Measurements from ENCODE around the gene PCDHGA4. TPM values are rescaled to one million over a fixed set of nuclear protein-coding genes. Genes with fewer than 3 reads are reported as not detected.

The PCDHGA4 gene
- total RNA-seq, 1 experiment from 2014 or later, result 0.26 TPM

DNA sequence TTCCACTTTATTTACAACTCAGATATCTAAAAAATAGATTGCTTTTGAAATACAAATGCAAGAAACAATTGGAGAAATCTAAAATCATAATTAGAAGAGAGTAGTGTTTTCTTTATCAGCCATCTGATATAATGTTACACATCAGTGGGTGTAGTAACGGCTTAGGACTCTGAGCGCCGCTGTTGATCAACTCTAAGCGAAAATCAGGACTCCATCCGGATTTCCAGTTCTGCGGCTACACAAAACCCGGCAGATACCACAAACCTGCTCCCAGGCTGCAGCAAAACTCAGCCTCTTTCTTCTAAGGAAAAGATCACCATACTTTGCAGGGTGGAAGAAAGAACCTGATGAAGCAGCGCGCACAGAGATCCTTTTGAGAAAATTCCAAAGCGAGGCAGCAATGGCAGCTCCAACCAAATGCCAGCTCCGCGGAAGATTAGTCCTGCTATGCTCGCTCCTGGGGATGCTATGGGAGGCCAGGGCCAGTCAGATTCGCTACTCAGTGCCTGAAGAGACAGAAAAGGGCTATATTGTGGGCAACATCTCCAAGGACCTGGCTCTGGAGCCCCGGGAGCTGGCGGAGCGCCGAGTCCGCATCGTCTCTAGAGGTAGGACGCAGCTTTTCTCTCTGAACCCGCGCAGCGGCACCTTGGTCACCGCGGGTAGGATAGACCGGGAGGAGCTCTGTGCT, 47.9 kb downstream of the PCDHGA4 start, which contains the start of gene PCDHGA9:
Gene PCDHGA9 (plus strand): TSS at position 226 of the 691 bp plus-strand sequence. CDS start 175 bp downstream, at position 401.
- ChIA-PET POLR2A (interaction anchor here (1.1 kb wide), 1 partner anchor 122 kb away, joined by 3 read pairs; no protein-coding TSS in a partner anchor), CTCF (interaction anchor here (0.6 to 1.1 kb wide), 5 partner anchors 31 to 211 kb away, joined by 3 to 7 read pairs (median 3); no protein-coding TSS in a partner anchor)
- intact Hi-C loops (cut with micrococcal nuclease), result no loop called here
- H3K4me3 Mint-ChIP-seq (ENCODE audit: unreplicated experiment), result no peak within 1 kb of the TSS
- BruUV-seq (replicated peaks), result no TSS peak
- TF ChIP-seq, protein P1, sequence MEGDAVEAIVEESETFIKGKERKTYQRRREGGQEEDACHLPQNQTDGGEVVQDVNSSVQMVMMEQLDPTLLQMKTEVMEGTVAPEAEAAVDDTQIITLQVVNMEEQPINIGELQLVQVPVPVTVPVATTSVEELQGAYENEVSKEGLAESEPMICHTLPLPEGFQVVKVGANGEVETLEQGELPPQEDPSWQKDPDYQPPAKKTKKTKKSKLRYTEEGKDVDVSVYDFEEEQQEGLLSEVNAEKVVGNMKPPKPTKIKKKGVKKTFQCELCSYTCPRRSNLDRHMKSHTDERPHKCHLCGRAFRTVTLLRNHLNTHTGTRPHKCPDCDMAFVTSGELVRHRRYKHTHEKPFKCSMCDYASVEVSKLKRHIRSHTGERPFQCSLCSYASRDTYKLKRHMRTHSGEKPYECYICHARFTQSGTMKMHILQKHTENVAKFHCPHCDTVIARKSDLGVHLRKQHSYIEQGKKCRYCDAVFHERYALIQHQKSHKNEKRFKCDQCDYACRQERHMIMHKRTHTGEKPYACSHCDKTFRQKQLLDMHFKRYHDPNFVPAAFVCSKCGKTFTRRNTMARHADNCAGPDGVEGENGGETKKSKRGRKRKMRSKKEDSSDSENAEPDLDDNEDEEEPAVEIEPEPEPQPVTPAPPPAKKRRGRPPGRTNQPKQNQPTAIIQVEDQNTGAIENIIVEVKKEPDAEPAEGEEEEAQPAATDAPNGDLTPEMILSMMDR (IDR thresholded peaks at IDR 0.05; ENCODE audit: unreplicated experiment), result no peak
- no peaks in the 10 kb centered on the region for H3K4me1 Mint-ChIP-seq (ENCODE audit: insufficient read depth, unreplicated experiment)
- H3K27ac Mint-ChIP-seq (ENCODE audit: low read depth, unreplicated experiment), result no peak within 1 kb of the TSS
- peaks cover 5% of the 10 kb centered on the region for H3K36me3 Mint-ChIP-seq (ENCODE audit: insufficient read depth, unreplicated experiment)
- peaks cover 31% of the 10 kb centered on the region for H3K9me3 Mint-ChIP-seq (ENCODE audit: unreplicated experiment)
- DNase-seq (ENCODE audit: unreplicated experiment), result peak; percentile 43
- no peaks in the 10 kb centered on the region for H3K27me3 Mint-ChIP-seq (ENCODE audit: insufficient read depth, unreplicated experiment)

DNA sequence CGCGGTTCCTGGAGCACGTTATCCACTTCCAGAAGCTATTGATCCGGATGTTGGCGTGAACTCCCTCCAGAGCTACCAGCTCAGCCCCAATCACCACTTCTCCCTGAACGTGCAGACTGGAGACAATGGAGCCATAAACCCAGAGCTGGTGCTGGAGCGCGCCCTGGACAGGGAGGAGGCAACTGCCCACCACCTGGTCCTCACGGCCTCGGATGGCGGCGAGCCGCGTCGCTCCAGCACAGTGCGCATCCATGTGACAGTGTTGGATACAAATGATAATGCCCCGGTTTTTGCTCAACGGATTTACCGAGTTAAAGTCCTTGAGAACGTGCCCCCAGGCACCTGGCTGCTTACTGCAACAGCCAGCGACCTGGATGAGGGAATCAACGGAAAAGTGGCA, 48.6 kb downstream of the PCDHGA4 start:
- H3K36me3 Mint-ChIP-seq (ENCODE audit: insufficient read depth, unreplicated experiment), result peaks cover 5% of the 10 kb centered on the region
- DNase-seq (ENCODE audit: unreplicated experiment), result no peak
- intact Hi-C loops (cut with micrococcal nuclease), result no loop called here
- no peaks in the 10 kb centered on the region for H3K27me3 Mint-ChIP-seq (ENCODE audit: insufficient read depth, unreplicated experiment)
- no TSS peak for BruUV-seq (replicated peaks)
- H3K4me1 Mint-ChIP-seq (ENCODE audit: insufficient read depth, unreplicated experiment), result no peaks in the 10 kb centered on the region
- no peak overlapping the region for H3K27ac Mint-ChIP-seq (ENCODE audit: low read depth, unreplicated experiment)
- POLR2A ChIA-PET, result interaction anchor here (1.1 kb wide), 1 partner anchor 121 kb away, joined by 3 read pairs; no protein-coding TSS in a partner anchor
- CTCF ChIA-PET, result interaction anchor here (0.6 to 1.1 kb wide), 6 partner anchors 11 to 212 kb away, joined by 3 to 7 read pairs (median 4); no protein-coding TSS in a partner anchor
- TF ChIP-seq, protein P1 (IDR thresholded peaks at IDR 0.05; ENCODE audit: unreplicated experiment), result no peak
- H3K4me3 Mint-ChIP-seq (ENCODE audit: unreplicated experiment), result no peak overlapping the region
- peaks cover 35% of the 10 kb centered on the region for H3K9me3 Mint-ChIP-seq (ENCODE audit: unreplicated experiment)

Other genes with a start within 250 kb of the PCDHGA4 start
- 0.44 and 1.3 TPM in 2 replicates for gene PCDHB4, start 233.2 kb upstream of the PCDHGA4 start, total RNA-seq (2022)
- 1.2 and 1.7 TPM in 2 replicates for gene PCDHB5, start 219.8 kb upstream of the PCDHGA4 start, total RNA-seq (2022)
- 0.19 and 0.22 TPM in 2 replicates for gene PCDHB6, start 205.0 kb upstream of the PCDHGA4 start, total RNA-seq (2022)
- 0.28 and 0.29 TPM in 2 replicates for gene PCDHB7, start 182.4 kb upstream of the PCDHGA4 start, total RNA-seq (2022)
- gene PCDHB8, start 177.2 kb upstream of the PCDHGA4 start, total RNA-seq (2022), result 0.34 TPM in 1 of 2 replicates, not detected in the other
- 1.8 and 2.5 TPM in 2 replicates for gene PCDHB16, start 172.6 kb upstream of the PCDHGA4 start, total RNA-seq (2022)
- gene PCDHB9, start 167.9 kb upstream of the PCDHGA4 start, total RNA-seq (2022), result 1.0 and 1.8 TPM in 2 replicates
- 1.2 and 1.4 TPM in 2 replicates for gene PCDHB10, start 162.7 kb upstream of the PCDHGA4 start, total RNA-seq (2022)
- 0.75 and 1.3 TPM in 2 replicates for gene PCDHB11, start 155.4 kb upstream of the PCDHGA4 start, total RNA-seq (2022)
- gene PCDHB12, start 146.3 kb upstream of the PCDHGA4 start, total RNA-seq (2022), result 1.6 and 2.3 TPM in 2 replicates
- gene PCDHB13, start 141.1 kb upstream of the PCDHGA4 start, total RNA-seq (2022), result 3.5 and 4.7 TPM in 2 replicates
- 4.7 and 6.2 TPM in 2 replicates for gene PCDHB14, start 131.7 kb upstream of the PCDHGA4 start, total RNA-seq (2022)
- gene PCDHB15, start 109.6 kb upstream of the PCDHGA4 start, total RNA-seq (2022), result 0.91 and 1.2 TPM in 2 replicates
- 0.37 and 0.79 TPM in 2 replicates for gene SLC25A2, start 51.0 kb upstream of the PCDHGA4 start, total RNA-seq (2022)
- gene TAF7, start 34.2 kb upstream of the PCDHGA4 start, total RNA-seq (2022), result 81.3 and 94.9 TPM in 2 replicates
- gene PCDHGA1, start 24.5 kb upstream of the PCDHGA4 start, total RNA-seq (2022), result 0.20 and 0.35 TPM in 2 replicates
- 0.32 and 0.33 TPM in 2 replicates for gene PCDHGA2, start 16.3 kb upstream of the PCDHGA4 start, total RNA-seq (2022)
- 0.07 and 0.25 TPM in 2 replicates for gene PCDHGA3, start 11.2 kb upstream of the PCDHGA4 start, total RNA-seq (2022)
- gene PCDHGB1, start 4.9 kb upstream of the PCDHGA4 start, total RNA-seq (2022), result 0.19 and 0.59 TPM in 2 replicates
- gene PCDHGB2, start 5.0 kb downstream of the PCDHGA4 start, total RNA-seq (2022), result 0.61 and 0.88 TPM in 2 replicates
- gene PCDHGA5, start 9.1 kb downstream of the PCDHGA4 start, total RNA-seq (2022), result 0.25 and 0.42 TPM in 2 replicates
- gene PCDHGB3, start 15.2 kb downstream of the PCDHGA4 start, total RNA-seq (2022), result 0.33 and 0.56 TPM in 2 replicates
- gene PCDHGA6, start 18.9 kb downstream of the PCDHGA4 start, total RNA-seq (2022), result 0.44 and 0.49 TPM in 2 replicates
- gene PCDHGA7, start 27.7 kb downstream of the PCDHGA4 start, total RNA-seq (2022), result 0.56 and 0.86 TPM in 2 replicates
- gene PCDHGB4, start 32.7 kb downstream of the PCDHGA4 start, total RNA-seq (2022), result 0.49 and 0.79 TPM in 2 replicates
- 0.28 and 0.56 TPM in 2 replicates for gene PCDHGA8, start 37.6 kb downstream of the PCDHGA4 start, total RNA-seq (2022)
- 3.2 and 5.6 TPM in 2 replicates for gene PCDHGB5, start 42.9 kb downstream of the PCDHGA4 start, total RNA-seq (2022)
- 0.89 and 1.3 TPM in 2 replicates for gene PCDHGA9, start 47.8 kb downstream of the PCDHGA4 start, total RNA-seq (2022)
- 0.68 and 1.4 TPM in 2 replicates for gene PCDHGB6, start 53.0 kb downstream of the PCDHGA4 start, total RNA-seq (2022)
- 1.4 TPM in 2 replicates for gene PCDHGA10, start 58.0 kb downstream of the PCDHGA4 start, total RNA-seq (2022)
- gene PCDHGB7, start 62.7 kb downstream of the PCDHGA4 start, total RNA-seq (2022), result 0.75 and 1.2 TPM in 2 replicates
- gene PCDHGA11, start 66.0 kb downstream of the PCDHGA4 start, total RNA-seq (2022), result 0.30 and 0.76 TPM in 2 replicates
- gene PCDHGA12, start 75.5 kb downstream of the PCDHGA4 start, total RNA-seq (2022), result 0.79 and 0.91 TPM in 2 replicates
- 17.3 and 31.7 TPM in 2 replicates for gene PCDHGC3, start 120.9 kb downstream of the PCDHGA4 start, total RNA-seq (2022)
- gene PCDHGC4, start 130.0 kb downstream of the PCDHGA4 start, total RNA-seq (2022), result 0.40 and 1.7 TPM in 2 replicates
- gene PCDHGC5, start 134.1 kb downstream of the PCDHGA4 start, total RNA-seq (2022), result 0.61 and 0.69 TPM in 2 replicates

Data from MCF 10A (cell line).